Psoas muscle (tissue), 8 donors: ENCODE results near the gene USP10. TPM values are rescaled to one million over a fixed set of nuclear protein-coding genes. Genes with fewer than 3 reads are reported as not detected.
A peak's percentile ranks its signal among the peaks of the same experiment; 100 is the strongest.

Experiments used
- ATAC-seq, 4 donors: fragments of 200-7000 bp; cut with Tn5 transposase; one replicate each; pipeline ENCODE4 v1.9.1; 2020; ENCODE audit warnings: moderate library complexity in 3 of 4, mild to moderate bottlenecking in 2 of 4
- DNase-seq, 2 donors: peaks; one replicate each; pipeline ENCODE4 v3.0.0-alpha.2; 2020
- H3K27ac ChIP-seq: fragments of 200-600 bp; one replicate; pipeline ENCODE4 v1.8.0; 2022
- H3K27me3 ChIP-seq, 3 donors: fragments of 200-600 bp in 1 of 3; one replicate each; pipeline versions ENCODE4 v1.6.1 to v1.8.0; 2013 to 2022; ENCODE audit warnings: low read length in 2 of 3, mild to moderate bottlenecking in 2 of 3, moderate library complexity in 1 of 3; ENCODE audit not compliant: insufficient read depth in 3 of 3
- H3K36me3 ChIP-seq, 2 donors: fragments of 200-600 bp in 1 of 2; one replicate each; pipeline versions ENCODE4 v1.6.1 to v1.8.0; 2013 to 2022; ENCODE audit warnings: low read depth in 1 of 2, mild to moderate bottlenecking in 1 of 2, moderate library complexity in 1 of 2; ENCODE audit not compliant: insufficient read depth in 1 of 2
- H3K4me1 ChIP-seq: fragments of 200-600 bp; one replicate; pipeline ENCODE4 v1.8.0; 2022
- H3K4me3 ChIP-seq: fragments of 200-600 bp; one replicate; pipeline ENCODE4 v1.8.0; 2022; ENCODE audit warnings: mild to moderate bottlenecking
- H3K9me3 ChIP-seq: fragments of 200-600 bp; one replicate; pipeline ENCODE4 v1.8.0; 2022
- WGBS, 3 donors: extraction: QIAGEN DNeasy Blood & Tissue Kit; methylation state at CpG; one replicate each; pipeline versions ENCODE4 v1.1.6 to v1.1.7; 2013; 5-methylcytosine and 5-hydroxymethylcytosine counted together
- intact Hi-C, 2 donors: fragments of 100-400 bp; cut with DNase I; formaldehyde crosslinking; loops; one replicate each; pipeline versions ENCODE4 v1.11.0 to v1.14.2; 2022
- polyA plus RNA-seq, 3 donors: library from polyadenylated mRNA; stranded (reverse); fragments of 200-250 nt; gene quantifications; one replicate each; pipeline ENCODE4 v1.2.3, GENCODE V29; 2013
- total RNA-seq, 4 donors: library from RNA; stranded (reverse); fragmentation: NEBNext Ultra II Directional in 2 of 4; extraction: Animal tissue kit (Norgen Biotek cat#: 25700) in 2 of 4; gene quantifications; one replicate each; pipeline versions ENCODE4 v1.2.1 to v1.2.4, GENCODE V29; 2021 to 2023
- TF ChIP-seq, protein P1 (sequence below): fragments of 200-600 bp; IDR thresholded peaks from one replicate; pipeline ENCODE4 v1.8.0; 2022; ENCODE audit warnings: antibody characterized with exemption
- donor health status: healthy with polysubstance abuse.
- donor health status: DM: no; HTN: no; CAD: no; lungs with moderate emphysema.
- donor health status: Bipolar disorder and iron deficiency.
- donor health status: healthy.
- donor health status: DM: yes; HTN: yes; CAD: no.
- donor health status: DM: no; HTN: no; CAD: no.
- donor health status: DM: no; HTN: no; CAD: no.
- donor health status: DM: yes; HTN: yes; CAD: no.

Gene USP10
- total and polyA plus RNA-seq, 7 donors, result 33.9 to 93.0 (median 69.2) TPM

DNA sequence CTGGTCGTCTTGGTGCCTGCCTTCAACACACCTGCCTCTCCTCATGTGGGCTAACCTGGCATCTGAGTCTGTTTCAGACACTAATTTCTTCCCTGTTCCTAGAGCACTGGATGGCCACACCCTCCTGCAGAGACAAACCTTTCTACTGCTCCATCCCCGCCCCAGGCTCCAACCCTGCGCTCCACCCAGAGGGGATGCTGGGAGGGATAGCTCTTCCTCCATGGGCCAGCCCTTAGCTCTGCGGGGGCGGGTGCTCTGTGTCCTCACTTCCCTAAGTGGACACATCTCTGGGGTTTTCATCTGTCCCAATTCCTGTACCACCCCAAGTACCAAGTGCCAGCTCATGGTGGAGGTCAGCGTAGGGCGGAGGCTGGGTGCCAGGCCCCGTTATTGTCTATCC, 109.0 kb downstream of the USP10 start:
- TF ChIP-seq, protein P1, sequence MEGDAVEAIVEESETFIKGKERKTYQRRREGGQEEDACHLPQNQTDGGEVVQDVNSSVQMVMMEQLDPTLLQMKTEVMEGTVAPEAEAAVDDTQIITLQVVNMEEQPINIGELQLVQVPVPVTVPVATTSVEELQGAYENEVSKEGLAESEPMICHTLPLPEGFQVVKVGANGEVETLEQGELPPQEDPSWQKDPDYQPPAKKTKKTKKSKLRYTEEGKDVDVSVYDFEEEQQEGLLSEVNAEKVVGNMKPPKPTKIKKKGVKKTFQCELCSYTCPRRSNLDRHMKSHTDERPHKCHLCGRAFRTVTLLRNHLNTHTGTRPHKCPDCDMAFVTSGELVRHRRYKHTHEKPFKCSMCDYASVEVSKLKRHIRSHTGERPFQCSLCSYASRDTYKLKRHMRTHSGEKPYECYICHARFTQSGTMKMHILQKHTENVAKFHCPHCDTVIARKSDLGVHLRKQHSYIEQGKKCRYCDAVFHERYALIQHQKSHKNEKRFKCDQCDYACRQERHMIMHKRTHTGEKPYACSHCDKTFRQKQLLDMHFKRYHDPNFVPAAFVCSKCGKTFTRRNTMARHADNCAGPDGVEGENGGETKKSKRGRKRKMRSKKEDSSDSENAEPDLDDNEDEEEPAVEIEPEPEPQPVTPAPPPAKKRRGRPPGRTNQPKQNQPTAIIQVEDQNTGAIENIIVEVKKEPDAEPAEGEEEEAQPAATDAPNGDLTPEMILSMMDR, result no peak
- 87 to 91% (median 89%) methylated on average over 8 of the region's 8 CpGs for WGBS, 3 donors
- Histone ChIP-seq H3K27ac (no peak overlapping the region), H3K27me3 (peaks cover 0 to 4% (median 0%) of the 10 kb centered on the region in 3 donors), H3K36me3 (no peaks in the 10 kb centered on the region), H3K4me3 (no peak overlapping the region), H3K9me3 (no peaks in the 10 kb centered on the region), H3K4me1 (no peaks in the 10 kb centered on the region)
- DNase-seq (no peak), ATAC-seq (no peak)
- intact Hi-C loops, result loop anchor here in 1 of 2 donors (5.0 kb wide), 2 partner anchors 33 to 52 kb away; no protein-coding TSS in a partner anchor

DNA sequence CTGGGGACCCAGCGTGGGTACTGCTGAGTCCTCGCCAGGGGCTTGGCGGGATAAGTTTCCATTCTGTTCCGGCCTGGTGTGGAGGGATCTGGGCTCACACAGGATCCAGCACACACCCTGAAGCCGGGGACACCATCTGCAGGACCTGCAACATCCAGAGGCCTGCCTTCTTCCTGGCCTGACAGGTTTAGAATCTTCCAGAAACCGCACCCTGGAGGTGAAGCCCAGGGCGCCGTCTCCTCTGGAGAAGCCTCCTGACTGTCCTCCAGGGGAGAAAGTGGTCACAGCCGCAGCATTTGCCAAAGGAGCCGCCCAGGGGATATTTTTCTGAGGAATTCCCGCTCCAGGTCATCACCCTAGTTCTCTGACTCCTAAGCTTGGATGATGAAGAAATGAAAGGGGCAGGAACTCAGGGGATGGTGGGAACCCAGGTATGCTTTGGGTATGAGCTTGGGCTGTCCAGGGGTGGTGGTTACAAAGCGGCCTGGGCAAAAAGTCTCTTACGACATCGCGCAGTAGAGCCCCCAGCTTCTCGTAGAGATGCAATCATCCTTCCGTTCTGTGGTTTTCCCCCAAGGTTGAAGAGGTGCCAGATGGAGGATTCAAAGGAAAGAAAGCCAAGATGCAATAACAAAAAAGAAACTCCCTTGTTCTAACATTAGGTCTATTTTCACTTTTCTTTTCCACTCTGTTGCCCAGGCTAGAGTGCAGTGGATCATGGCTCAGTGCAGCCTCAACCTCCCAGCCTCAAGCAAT, 110.9 kb downstream of the USP10 start:
- 77 to 81% (median 78%) methylated on average over 17 of the region's 17 CpGs for WGBS, 3 donors
- no peaks in the 10 kb centered on the region for H3K36me3 ChIP-seq
- peak in 2 of 4 donors; percentile 41 to 53 for ATAC-seq
- peak; percentile 42 to 52 for DNase-seq
- peaks cover 0 to 4% (median 4%) of the 10 kb centered on the region in 3 donors for H3K27me3 ChIP-seq
- H3K4me3 ChIP-seq, result no peak overlapping the region
- no peak overlapping the region for H3K27ac ChIP-seq
- TF ChIP-seq, protein P1, result no peak
- H3K9me3 ChIP-seq, result no peaks in the 10 kb centered on the region
- intact Hi-C loops, result no loop called here
- no peaks in the 10 kb centered on the region for H3K4me1 ChIP-seq

DNA sequence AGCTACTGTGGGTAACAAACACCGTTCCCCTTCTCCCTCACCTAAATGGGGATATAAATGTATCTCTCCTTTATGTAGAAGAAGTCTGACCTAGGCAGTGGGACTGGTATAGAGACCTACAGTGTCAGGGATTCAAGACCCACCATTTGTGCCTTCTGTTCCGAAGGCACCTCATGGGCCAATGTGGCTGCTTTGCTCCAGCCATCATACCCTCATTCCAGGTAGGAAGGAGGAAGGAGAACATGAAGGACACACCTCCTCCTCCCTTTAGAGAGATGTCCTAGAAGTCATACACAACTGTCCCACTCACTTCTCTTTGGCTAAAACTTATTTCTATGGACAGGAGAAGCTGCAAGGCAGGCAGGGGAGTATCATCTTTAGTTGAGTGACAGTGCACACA, 111.7 kb downstream of the USP10 start:
- intact Hi-C loops, result no loop called here
- Histone ChIP-seq H3K4me3 (no peak overlapping the region), H3K9me3 (no peaks in the 10 kb centered on the region), H3K4me1 (no peaks in the 10 kb centered on the region), H3K36me3 (no peaks in the 10 kb centered on the region), H3K27me3 (peaks cover 0 to 6% (median 4%) of the 10 kb centered on the region in 3 donors), H3K27ac (no peak overlapping the region)
- TF ChIP-seq, protein P1, result no peak
- WGBS, 3 donors, result 99 to 100% (median 100%) methylated on average over 2 of the region's 2 CpGs
- DNase-seq, result no peak
- no peak for ATAC-seq

DNA sequence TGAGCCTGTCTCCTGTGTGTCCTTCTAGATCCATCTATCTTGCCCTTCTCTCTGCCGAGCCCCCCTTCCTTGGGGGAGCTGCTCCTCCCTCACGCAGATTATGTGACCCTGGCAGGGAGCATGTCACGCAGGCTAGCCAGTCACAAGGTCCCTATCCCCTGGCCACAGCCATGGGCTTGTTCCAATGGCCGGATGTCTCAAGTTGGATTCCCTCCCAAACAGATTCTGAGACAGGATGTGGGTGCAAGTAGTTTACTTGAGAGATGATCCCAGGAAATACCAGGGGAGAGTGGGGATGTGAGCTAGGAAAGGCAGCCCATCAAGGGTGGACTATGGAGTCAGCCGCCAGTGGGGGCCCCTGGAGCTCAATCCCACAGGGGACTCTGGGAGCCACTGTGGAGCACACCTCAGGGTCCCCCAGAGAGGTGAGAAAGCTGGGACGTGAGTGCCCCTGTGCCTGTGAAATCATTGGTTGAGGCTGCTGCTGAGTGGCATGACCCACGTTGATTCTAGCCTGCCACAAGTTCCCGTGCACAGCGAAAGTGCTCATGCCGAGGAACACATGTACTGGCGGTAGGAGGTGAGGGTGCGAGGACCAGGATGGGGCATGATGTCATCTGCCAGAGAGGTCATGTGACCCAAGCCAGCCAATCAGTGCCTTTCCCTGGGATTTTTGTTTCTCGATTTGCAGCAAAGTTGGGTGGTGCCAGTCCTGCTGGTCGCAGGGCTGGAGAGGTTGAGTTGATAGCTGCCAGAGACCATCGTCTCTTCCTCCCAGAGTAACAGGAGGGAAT, 113.5 kb downstream of the USP10 start:
- no peaks in the 10 kb centered on the region for H3K36me3 ChIP-seq
- intact Hi-C loops, result no loop called here
- DNase-seq, result peak in 1 of 2 donors; percentile 22
- peaks cover 0 to 6% (median 4%) of the 10 kb centered on the region in 3 donors for H3K27me3 ChIP-seq
- ATAC-seq, result no peak
- H3K9me3 ChIP-seq, result no peaks in the 10 kb centered on the region
- no peak overlapping the region for H3K4me3 ChIP-seq
- WGBS, 3 donors, result 69 to 75% (median 70%) methylated on average over 14 to 15 of the region's 15 CpGs
- H3K27ac ChIP-seq, result no peak overlapping the region
- TF ChIP-seq, protein P1, result no peak
- no peaks in the 10 kb centered on the region for H3K4me1 ChIP-seq
